Lung (tissue), 12 donors: ENCODE measurements around the gene MVB12B. TPM values are rescaled to one million over a fixed set of nuclear protein-coding genes. Genes with fewer than 3 reads are reported as not detected.

Experiments
- ATAC-seq: fragments of 200-7000 bp; cut with Tn5 transposase; one replicate; pipeline ENCODE4 v1.9.1; 2020; ENCODE audit warnings: moderate number of reproducible peaks; ENCODE audit not compliant: insufficient read depth, low FRiP score
- DNase-seq, 3 donors: peaks; one replicate each; pipeline ENCODE4 v3.0.0-alpha.2; 2013 to 2017
- H3K27ac ChIP-seq, 2 donors: one replicate each; pipeline ENCODE4 v1.5.1; 2013; ENCODE audit warnings: mild to moderate bottlenecking in 2 of 2, moderate library complexity in 2 of 2, control low read depth in 1 of 2, inconsistent platforms in 1 of 2, low read depth in 1 of 2, low read length in 1 of 2
- H3K27me3 ChIP-seq, 3 donors: one replicate each; pipeline ENCODE4 v1.5.1; 2013; ENCODE audit warnings: low read length in 2 of 3; ENCODE audit not compliant: control insufficient read depth in 3 of 3, insufficient read depth in 3 of 3
- H3K36me3 ChIP-seq, 4 donors: one replicate each; pipeline ENCODE4 v1.5.1; 2013; ENCODE audit warnings: low read length in 4 of 4, mild to moderate bottlenecking in 1 of 4, moderate library complexity in 1 of 4; ENCODE audit not compliant: control insufficient read depth in 4 of 4, insufficient read depth in 4 of 4
- H3K4me1 ChIP-seq, 5 donors: one replicate each; pipeline ENCODE4 v1.5.1; 2013; ENCODE audit warnings: low read length in 5 of 5, mild to moderate bottlenecking in 2 of 5, moderate library complexity in 1 of 5; ENCODE audit not compliant: control insufficient read depth in 5 of 5, insufficient read depth in 5 of 5
- H3K4me3 ChIP-seq: one replicate; pipeline ENCODE4 v1.5.1; 2013; ENCODE audit warnings: mild to moderate bottlenecking, control low read depth, moderate library complexity
- H3K9ac ChIP-seq, 2 donors: one replicate each; pipeline ENCODE4 v1.5.1; 2013; ENCODE audit warnings: low read length in 2 of 2, control low read depth in 1 of 2; ENCODE audit not compliant: insufficient read depth in 1 of 2
- H3K9me3 ChIP-seq, 4 donors: one replicate each; pipeline ENCODE4 v1.5.1; 2013; ENCODE audit warnings: low read length in 3 of 4, mild to moderate bottlenecking in 1 of 4, moderate library complexity in 1 of 4; ENCODE audit not compliant: control insufficient read depth in 4 of 4, insufficient read depth in 3 of 4
- CTCF ChIP-seq: IDR thresholded peaks from 2 replicates; pipeline ENCODE4 v1.5.1; 2012; ENCODE audit warnings: mild to moderate bottlenecking; ENCODE audit errors: control extremely low read depth, extremely low read depth
- WGBS, 2 donors: extraction: QIAGEN DNeasy Blood & Tissue Kit; methylation state at CpG; one replicate each; pipeline ENCODE4 v1.1.7; 2013; 5-methylcytosine and 5-hydroxymethylcytosine counted together
- polyA plus RNA-seq, 2 donors: library from polyadenylated mRNA; stranded (reverse); fragments of 200-250 nt; gene quantifications; one replicate each; pipeline ENCODE4 v1.2.1, GENCODE V29; 2013
- total RNA-seq, 2 donors: library from RNA; depleted of rRNA in 1 of 2; stranded (reverse); fragments of >200 nt in 1 of 2; gene quantifications; one replicate each; pipeline ENCODE4 v1.2.1, GENCODE V29; 2014 to 2021
- donor health status: control.
- donor health status: control.
- donor health status: Bipolar disorder and iron deficiency.
- donor health status: healthy.
- donor health status: DM: yes; HTN: yes; CAD: no.

MVB12B gene
- total and polyA plus RNA-seq, 4 donors, result 9.5 to 33.6 (median 16.5) TPM

GRCh38 chr9:126318858-126319257 lies 7.8 kb upstream of the MVB12B start:
- Histone ChIP-seq H3K27me3 (no peaks in the 10 kb centered on the region), H3K9ac (no peak overlapping the region), H3K9me3 (no peaks in the 10 kb centered on the region), H3K4me3 (no peak overlapping the region), H3K36me3 (no peaks in the 10 kb centered on the region), H3K4me1 (no peaks in the 10 kb centered on the region), H3K27ac (no peak overlapping the region)
- WGBS, 2 donors, result 92 to 94% methylated on average over 6 of the region's 6 CpGs
- ATAC-seq, result no peak
- no peak for TF ChIP-seq CTCF
- DNase-seq, result no peak

- no peak overlapping the region for H3K4me3 ChIP-seq
- TF ChIP-seq CTCF, result no peak
- no peak overlapping the region for H3K9ac ChIP-seq
- no peak overlapping the region for H3K27ac ChIP-seq
- no peaks in the 10 kb centered on the region for H3K36me3 ChIP-seq
- H3K27me3 ChIP-seq, result no peaks in the 10 kb centered on the region
- no peaks in the 10 kb centered on the region for H3K4me1 ChIP-seq
- WGBS, 2 donors, result 68 to 84% methylated on average over 5 of the region's 5 CpGs
- no peak for ATAC-seq
- peaks cover 0 to 3% (median 0%) of the 10 kb centered on the region in 4 donors for H3K9me3 ChIP-seq
- DNase-seq, result no peak
Observed at GRCh38 chr9:126319671-126320070, 7.0 kb upstream of the MVB12B start.

- H3K4me1 ChIP-seq, result no peaks in the 10 kb centered on the region
- ATAC-seq, result no peak
- no peak overlapping the region for H3K4me3 ChIP-seq
- peak in 1 of 3 donors; percentile 21 for DNase-seq
- peaks cover 0 to 3% (median 0%) of the 10 kb centered on the region in 4 donors for H3K9me3 ChIP-seq
- no peak overlapping the region for H3K27ac ChIP-seq
- 55 to 64% methylated on average over 4 of the region's 4 CpGs for WGBS, 2 donors
- H3K9ac ChIP-seq, result no peak overlapping the region
- no peak for TF ChIP-seq CTCF
- H3K36me3 ChIP-seq, result no peaks in the 10 kb centered on the region
- no peaks in the 10 kb centered on the region for H3K27me3 ChIP-seq
Observed at GRCh38 chr9:126320158-126320922, 6.3 kb upstream of the MVB12B start.

GRCh38 chr9:126321742-126322141 lies 4.9 kb upstream of the MVB12B start:
- peaks cover 0 to 8% (median 0%) of the 10 kb centered on the region in 5 donors for H3K4me1 ChIP-seq
- H3K27me3 ChIP-seq, result no peaks in the 10 kb centered on the region
- no peak overlapping the region for H3K9ac ChIP-seq
- ATAC-seq, result no peak
- H3K27ac ChIP-seq, result no peak overlapping the region
- peaks cover 0 to 3% (median 0%) of the 10 kb centered on the region in 4 donors for H3K9me3 ChIP-seq
- no peaks in the 10 kb centered on the region for H3K36me3 ChIP-seq
- TF ChIP-seq CTCF, result no peak
- DNase-seq, result no peak
- H3K4me3 ChIP-seq, result no peak overlapping the region
- WGBS, 2 donors, result 94 to 100% methylated on average over 1 of the region's 1 CpG
